Measurements from ENCODE around the gene IL37.
"Not testable (repeated sequence)": the region's sequence is repeated elsewhere in the genome, so short reads cannot be mapped to it uniquely, and the experiment has no call there.

IL37 gene

GRCh38 chr2:112923967-112924338, 13.0 kb downstream of the IL37 start:
- DNase-seq = no peak

GRCh38 chr2:112924360-112924759, 13.4 kb downstream of the IL37 start:
- DNase-seq = no peak

GRCh38 chr2:112924821-112925220, 13.9 kb downstream of the IL37 start:
- DNase-seq = no peak

GRCh38 chr2:112926707-112927106, 15.7 kb downstream of the IL37 start:
- no peak for DNase-seq

- no peak for DNase-seq
Measured at GRCh38 chr2:112927745-112928144, 16.8 kb downstream of the IL37 start.

- DNase-seq = no peak
Measured at GRCh38 chr2:112933261-112933660, 22.3 kb downstream of the IL37 start.

GRCh38 chr2:112934117-112934516, 23.2 kb downstream of the IL37 start:
- DNase-seq = not testable (repeated sequence)

- no peak for DNase-seq
Measured at GRCh38 chr2:112936927-112937232, 25.9 kb downstream of the IL37 start.

- DNase-seq = no peak
Measured at GRCh38 chr2:112938904-112939303, 27.9 kb downstream of the IL37 start.

- no peak for DNase-seq
Measured at GRCh38 chr2:112939425-112939824, 28.5 kb downstream of the IL37 start.

- no peak for DNase-seq
Measured at GRCh38 chr2:112940859-112941625, 30.1 kb downstream of the IL37 start.

GRCh38 chr2:112941753-112942653, 31.0 kb downstream of the IL37 start:
- DNase-seq = peak in 12 of 14 donors; percentile 3 to 63 (median 28)

GRCh38 chr2:112942654-112943002, 31.7 kb downstream of the IL37 start:
- no peak for DNase-seq

- no peak for DNase-seq
Measured at GRCh38 chr2:112944971-112945370, 34.0 kb downstream of the IL37 start.

GRCh38 chr2:112946086-112946485, 35.1 kb downstream of the IL37 start:
- no peak for DNase-seq

- DNase-seq = no peak
Measured at GRCh38 chr2:112947374-112947773, 36.4 kb downstream of the IL37 start.

GRCh38 chr2:112949456-112949855, 38.5 kb downstream of the IL37 start:
- DNase-seq = no peak

GRCh38 chr2:112954364-112954763, 43.4 kb downstream of the IL37 start:
- DNase-seq = no peak

GRCh38 chr2:112957511-112957910, 46.5 kb downstream of the IL37 start:
- DNase-seq = no peak

GRCh38 chr2:112958428-112959108, 47.6 kb downstream of the IL37 start:
- peak in 1 of 14 donors; percentile 54 for DNase-seq

GRCh38 chr2:112959109-112959812, 48.3 kb downstream of the IL37 start:
- peak in 1 of 14 donors; percentile 37 for DNase-seq

GRCh38 chr2:112960230-112960825, 49.4 kb downstream of the IL37 start:
- DNase-seq = no peak

Measured in C1 segment of cervical spinal cord (tissue), 14 donors.